DMS53 treated with DMSO at 0.1 percent for 48 hours (cell line): Measurements from ENCODE around the gene SCARF1.

Experiments used
- DNase-seq: peaks from one replicate; lab custom pipeline; 2025; ENCODE audit not compliant: unreplicated experiment; lab: John Stamatoyannopoulos, UW

The SCARF1 gene

GRCh38 chr17:1601571-1601970 is 44.0 kb downstream of the SCARF1 start:
- no peak for DNase-seq

GRCh38 chr17:1598399-1599095 is 47.0 kb downstream of the SCARF1 start:
- DNase-seq = no peak

- peak; percentile 16 for DNase-seq
These were observed 47.6 kb downstream of the SCARF1 start for GRCh38 chr17:1597861-1598342.

- no peak for DNase-seq
These were observed 52.0 kb downstream of the SCARF1 start for GRCh38 chr17:1593630-1593931.

- DNase-seq = no peak
These were observed 52.5 kb downstream of the SCARF1 start for GRCh38 chr17:1592751-1593629.

- no peak for DNase-seq
These were observed 54.0 kb downstream of the SCARF1 start for GRCh38 chr17:1591474-1592090.

- no peak for DNase-seq
These were observed 54.6 kb downstream of the SCARF1 start for GRCh38 chr17:1590747-1591473.

GRCh38 chr17:1590029-1590746 is 55.3 kb downstream of the SCARF1 start:
- peak; percentile 10 for DNase-seq

- no peak for DNase-seq
These were observed 56.5 kb downstream of the SCARF1 start for GRCh38 chr17:1588821-1589585.

- DNase-seq = no peak
These were observed 61.4 kb downstream of the SCARF1 start for GRCh38 chr17:1584167-1584566.
